Stomach (tissue), 9 donors: ENCODE measurements around the gene WDR64. TPM values are rescaled to one million over a fixed set of nuclear protein-coding genes. Genes with fewer than 3 reads are reported as not detected.
A peak's percentile ranks its signal among the peaks of the same experiment; 100 is the strongest.
"Not testable (repeated sequence)": the region's sequence is repeated elsewhere in the genome, so short reads cannot be mapped to it uniquely, and the experiment has no call there.

Source experiments
- DNase-seq, 2 donors: peaks; one replicate each; pipeline versions ENCODE4 v3.0.0 to v3.0.0-alpha.2; 2013 to 2019
- H3K27ac ChIP-seq, 5 donors: fragments of 200-600 bp in 4 of 5; sonication (generic) in 4 of 5; one replicate each; pipeline ENCODE4 v1.5.1; 2013 to 2019; ENCODE audit warnings: mild to moderate bottlenecking in 1 of 5, moderate library complexity in 1 of 5
- H3K27me3 ChIP-seq, 3 donors: fragments of 200-600 bp; sonication (generic); one replicate each; pipeline ENCODE4 v1.5.1; 2017 to 2019; ENCODE audit warnings: mixed run types in 1 of 3
- H3K36me3 ChIP-seq, 4 donors: fragments of 200-600 bp; sonication (generic); 1 replicate in 3 of 4; 2 replicates in 1 of 4; pipeline ENCODE4 v1.5.1; 2016 to 2019
- H3K4me1 ChIP-seq, 4 donors: fragments of 200-600 bp; sonication (generic); one replicate each; pipeline ENCODE4 v1.5.1; 2016 to 2019
- H3K4me3 ChIP-seq, 4 donors: fragments of 200-600 bp; sonication (generic) in 3 of 4; one replicate each; pipeline ENCODE4 v1.5.1; 2016 to 2019; ENCODE audit warnings: mild to moderate bottlenecking in 1 of 4
- H3K9me3 ChIP-seq, 4 donors: fragments of 200-600 bp; sonication (generic); one replicate each; pipeline ENCODE4 v1.5.1; 2016 to 2019
- CTCF ChIP-seq, 7 experiments: fragments of 450-650 bp in 4 of 7; fragments of 200-600 bp in 3 of 7; sonication (generic) in 3 of 7; IDR thresholded peaks; one replicate each; pipeline ENCODE4 v1.5.1; 2016 to 2019; ENCODE audit warnings: antibody characterized with exemption in 7 of 7, control low read depth in 2 of 7, mild to moderate bottlenecking in 1 of 7
- EP300 ChIP-seq: sonication (generic); formaldehyde crosslinking; IDR thresholded peaks from one replicate; pipeline ENCODE4 v1.6.1; 2017; ENCODE audit warnings: antibody characterized with exemption
- POLR2A ChIP-seq, 4 donors: fragments of 450-650 bp; IDR thresholded peaks; one replicate each; pipeline ENCODE4 v1.6.1; 2016; ENCODE audit warnings: antibody characterized with exemption in 4 of 4, control low read depth in 2 of 4, mild to moderate bottlenecking in 1 of 4, moderate library complexity in 1 of 4
- POLR2AphosphoS5 ChIP-seq, 3 donors: sonication (generic); formaldehyde crosslinking; IDR thresholded peaks; one replicate each; pipeline ENCODE4 v1.6.1; 2016; ENCODE audit warnings: antibody characterized with exemption in 3 of 3
- WGBS, 5 donors: extraction: QIAGEN DNeasy Blood & Tissue Kit in 3 of 5; methylation state at CpG; one replicate each; pipeline versions ENCODE4 v1.1.5 to v1.1.7; 2013 to 2018; 5-methylcytosine and 5-hydroxymethylcytosine counted together
- intact Hi-C: fragments of 100-400 bp; cut with DNase I; formaldehyde crosslinking; loops from one replicate; pipeline ENCODE4 v1.15.1; 2023; ENCODE audit warnings: low total_unique reads
- polyA plus RNA-seq, 3 donors: library from polyadenylated mRNA; stranded (reverse); fragments of 200-250 nt; gene quantifications; one replicate each; pipeline ENCODE4 v1.2.3, GENCODE V29; 2013
- total RNA-seq, 5 donors: library from RNA; depleted of rRNA; stranded (reverse); fragments of >200 nt; gene quantifications; one replicate each; pipeline versions ENCODE4 v1.1.0 to v1.2.3, GENCODE V29; 2014 to 2016
- donor health status: healthy with polysubstance abuse.
- donor health status: Bipolar disorder and iron deficiency.
- donor health status: healthy.

Gene WDR64
- total and polyA plus RNA-seq, 8 donors = 0.61 TPM; not detected in 7

- Histone ChIP-seq H3K9me3 (no peaks in the 10 kb centered on the region), H3K4me3 (no peak overlapping the region), H3K36me3 (no peaks in the 10 kb centered on the region), H3K27ac (no peak overlapping the region), H3K27me3 (no peaks in the 10 kb centered on the region), H3K4me1 (no peaks in the 10 kb centered on the region)
- intact Hi-C loops = no loop called here
- DNase-seq = no peak
- WGBS, 5 donors = 77 to 87% (median 80%) methylated on average over 3 of the region's 3 CpGs
- TF ChIP-seq CTCF (IDR thresholded peaks at IDR 0.05) = no peak
- no peak for TF ChIP-seq POLR2A (IDR thresholded peaks at IDR 0.05)
- no peak for TF ChIP-seq POLR2AphosphoS5 (IDR thresholded peaks at IDR 0.05)
- TF ChIP-seq EP300 = no peak
Observed at GRCh38 chr1:241679961-241680360, 27.9 kb downstream of the WDR64 start.

- H3K27ac ChIP-seq, H3K27me3 ChIP-seq, intact Hi-C loops, H3K4me3 ChIP-seq, H3K36me3 ChIP-seq, DNase-seq, H3K9me3 ChIP-seq, H3K4me1 ChIP-seq: not testable (repeated sequence)
- 55 to 76% (median 62%) methylated on average over 4 of the region's 4 CpGs for WGBS, 5 donors
Observed at GRCh38 chr1:241681861-241682448, 29.9 kb downstream of the WDR64 start.

GRCh38 chr1:241682921-241683320, 30.8 kb downstream of the WDR64 start:
- intact Hi-C loops = no loop called here
- WGBS, 5 donors = 67 to 92% (median 83%) methylated on average over 2 of the region's 2 CpGs
- Histone ChIP-seq H3K27me3 (no peaks in the 10 kb centered on the region), H3K4me3 (no peak overlapping the region), H3K36me3 (no peaks in the 10 kb centered on the region), H3K4me1 (no peaks in the 10 kb centered on the region), H3K9me3 (no peaks in the 10 kb centered on the region), H3K27ac (no peak overlapping the region)
- DNase-seq = no peak
- TF ChIP-seq POLR2AphosphoS5 (IDR thresholded peaks at IDR 0.05) = no peak
- TF ChIP-seq POLR2A (IDR thresholded peaks at IDR 0.05) = no peak
- TF ChIP-seq CTCF (IDR thresholded peaks at IDR 0.05) = no peak
- TF ChIP-seq EP300 = no peak

GRCh38 chr1:241684108-241684507, 32.0 kb downstream of the WDR64 start:
- H3K4me3 ChIP-seq = no peak overlapping the region
- no peaks in the 10 kb centered on the region for H3K36me3 ChIP-seq
- intact Hi-C loops = no loop called here
- 86 to 100% (median 96%) methylated on average over 1 of the region's 1 CpG for whole genome bisulfite sequencing, 5 donors
- H3K27ac ChIP-seq = no peak overlapping the region
- TF ChIP-seq CTCF (IDR thresholded peaks at IDR 0.05) (no peak), EP300 (no peak), POLR2AphosphoS5 (IDR thresholded peaks at IDR 0.05) (no peak), POLR2A (IDR thresholded peaks at IDR 0.05) (no peak)
- no peaks in the 10 kb centered on the region for H3K9me3 ChIP-seq
- peaks cover 0 to 2% (median 0%) of the 10 kb centered on the region in 4 donors for H3K4me1 ChIP-seq
- no peaks in the 10 kb centered on the region for H3K27me3 ChIP-seq
- DNase-seq = no peak

- H3K9me3 ChIP-seq = no peaks in the 10 kb centered on the region
- H3K4me1 ChIP-seq = peaks cover 0 to 8% (median 0%) of the 10 kb centered on the region in 4 donors
- TF ChIP-seq POLR2A (IDR thresholded peaks at IDR 0.05) (no peak), CTCF (IDR thresholded peaks at IDR 0.05) (no peak), EP300 (no peak), POLR2AphosphoS5 (IDR thresholded peaks at IDR 0.05) (peak in 2 of 3 donors; percentile 31 to 61)
- peak overlapping the region; percentile 27 to 68 (median 60) for H3K27ac ChIP-seq
- DNase-seq = no peak
- no peak overlapping the region for H3K4me3 ChIP-seq
- WGBS, 5 donors = 20 to 30% (median 22%) methylated on average over 2 of the region's 2 CpGs
- H3K36me3 ChIP-seq = no peaks in the 10 kb centered on the region
- intact Hi-C loops = no loop called here
- no peaks in the 10 kb centered on the region for H3K27me3 ChIP-seq
Observed at GRCh38 chr1:241688940-241689368, 36.9 kb downstream of the WDR64 start.
